Uterus (tissue), 2 donors: ENCODE results near the gene LKAAEAR1.

Experiments
- CTCF ChIP-seq, 4 experiments: fragments of 200-600 bp in 2 of 4; fragments of 450-650 bp in 2 of 4; sonication (generic) in 2 of 4; IDR thresholded peaks; one replicate each; pipeline ENCODE4 v1.5.1; 2016 to 2019; ENCODE audit warnings: antibody characterized with exemption in 4 of 4, mild to moderate bottlenecking in 2 of 4, moderate library complexity in 1 of 4
- POLR2A ChIP-seq, 2 donors: fragments of 450-650 bp; IDR thresholded peaks; one replicate each; pipeline ENCODE4 v1.6.1; 2016; ENCODE audit warnings: antibody characterized with exemption in 2 of 2, mild to moderate bottlenecking in 1 of 2, moderate library complexity in 1 of 2

GRCh38 chr20:64049878-64050260, 34.3 kb downstream of the LKAAEAR1 start:
- TF ChIP-seq CTCF (IDR thresholded peaks at IDR 0.05) (no peak), POLR2A (IDR thresholded peaks at IDR 0.05) (no peak)
